ENCODE measurements around the gene CCDC154. TPM values are rescaled to one million over a fixed set of nuclear protein-coding genes. Genes with fewer than 3 reads are reported as not detected.

Gene CCDC154
- total and polyA plus RNA-seq, 9 of the 15 experiments (the other 6 are each of a cell fraction or from before 2014, with no cell fraction given) = 0.15 to 1.4 (median 0.20) TPM; not detected in 5

- no peak for TF ChIP-seq FUS (optimal IDR thresholded peaks at IDR 0.05; ENCODE audit: low read depth, low read length)
- no peak for TF ChIP-seq EP400 (IDR thresholded peaks at IDR 0.05)
- TF ChIP-seq PTTG1 (tag; IDR thresholded peaks at IDR 0.05; ENCODE audit: low read depth) = no peak
- no peak for TF ChIP-seq TEAD2 (tag; IDR thresholded peaks at IDR 0.05)
- TF ChIP-seq, protein P1, sequence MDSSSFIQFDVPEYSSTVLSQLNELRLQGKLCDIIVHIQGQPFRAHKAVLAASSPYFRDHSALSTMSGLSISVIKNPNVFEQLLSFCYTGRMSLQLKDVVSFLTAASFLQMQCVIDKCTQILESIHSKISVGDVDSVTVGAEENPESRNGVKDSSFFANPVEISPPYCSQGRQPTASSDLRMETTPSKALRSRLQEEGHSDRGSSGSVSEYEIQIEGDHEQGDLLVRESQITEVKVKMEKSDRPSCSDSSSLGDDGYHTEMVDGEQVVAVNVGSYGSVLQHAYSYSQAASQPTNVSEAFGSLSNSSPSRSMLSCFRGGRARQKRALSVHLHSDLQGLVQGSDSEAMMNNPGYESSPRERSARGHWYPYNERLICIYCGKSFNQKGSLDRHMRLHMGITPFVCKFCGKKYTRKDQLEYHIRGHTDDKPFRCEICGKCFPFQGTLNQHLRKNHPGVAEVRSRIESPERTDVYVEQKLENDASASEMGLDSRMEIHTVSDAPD (CRISPR knock-in tag; IDR thresholded peaks at IDR 0.05) = no peak
- TF ChIP-seq ZNF217 (CRISPR knock-in tag; IDR thresholded peaks at IDR 0.05) = no peak
- TF ChIP-seq ZNF518B (CRISPR knock-in tag; IDR thresholded peaks at IDR 0.05) = no peak
- TF ChIP-seq ZNF232 (CRISPR knock-in tag; IDR thresholded peaks at IDR 0.05) = no peak
- no peak for TF ChIP-seq GTF2A2 (tag; IDR thresholded peaks at IDR 0.05)
- TF ChIP-seq RAD21 (CRISPR knock-in tag; conservative IDR thresholded peaks at IDR 0.05 in 1 of 2, IDR thresholded peaks at IDR 0.05 in 1 of 2) = no peak
- no peak for TF ChIP-seq ZNF347 (CRISPR knock-in tag; IDR thresholded peaks at IDR 0.05; ENCODE audit: low read depth)
- no peak for TF ChIP-seq JUN (IDR thresholded peaks at IDR 0.05; ENCODE audit: borderline replicate concordance, low read depth, low read length)
- TF ChIP-seq JUN (CRISPR knock-in tag; IDR thresholded peaks at IDR 0.05; ENCODE audit: borderline replicate concordance) = no peak
Measured at GRCh38 chr16:1456951-1457350, 12.6 kb upstream of the CCDC154 start (continued).
